AG08395 (cell line): ENCODE data around the gene NEUROG2.

Experiments
- DNase-seq: peaks from one replicate; pipeline ENCODE4 v3.0.0; 2012; ENCODE audit warnings: mixed read lengths, low spot score

NEUROG2 gene

DNA sequence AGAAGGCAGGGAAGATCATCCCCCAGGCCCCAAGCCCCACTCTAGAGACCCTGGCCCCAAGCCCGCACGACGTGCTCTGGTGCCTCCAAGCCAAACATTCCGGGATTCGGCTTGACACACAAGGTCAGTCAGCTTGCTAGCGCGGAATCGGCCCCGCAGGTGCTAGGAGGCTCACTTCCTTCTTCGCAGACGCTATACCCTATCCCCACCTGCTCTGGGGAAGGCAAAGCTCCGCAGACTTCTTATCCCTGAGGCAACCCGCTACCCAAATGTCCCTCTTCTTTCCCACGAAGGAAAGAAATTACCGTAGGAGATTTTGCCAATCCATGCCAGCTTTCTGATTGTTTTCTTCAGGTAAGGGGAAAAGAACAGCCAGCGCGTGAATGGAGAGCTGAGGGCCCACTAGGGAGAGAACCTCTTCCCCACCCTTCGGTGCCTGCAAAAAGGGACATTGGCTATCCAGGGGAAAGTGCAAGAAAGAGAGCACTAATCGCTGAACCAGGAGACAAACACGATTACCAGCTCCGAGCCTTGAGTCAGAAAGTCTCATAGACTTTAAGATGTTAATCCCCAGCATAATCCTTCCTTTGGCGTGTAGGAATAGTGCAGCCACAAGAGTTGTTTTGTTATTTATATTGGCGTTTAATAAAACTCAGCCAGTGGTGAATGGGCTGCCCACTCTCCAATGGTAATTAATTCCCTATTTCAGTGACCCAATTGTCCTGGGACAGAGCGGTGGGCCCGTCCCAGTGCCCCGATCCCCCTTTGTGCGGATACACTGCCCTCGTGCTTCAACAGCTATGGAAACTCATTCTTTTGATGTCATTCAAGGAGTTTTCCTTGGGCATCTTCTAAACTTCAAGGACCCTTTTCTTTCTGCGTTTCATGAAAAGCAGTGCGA, 5.4 kb upstream of the NEUROG2 start:
- DNase-seq = no peak

DNA sequence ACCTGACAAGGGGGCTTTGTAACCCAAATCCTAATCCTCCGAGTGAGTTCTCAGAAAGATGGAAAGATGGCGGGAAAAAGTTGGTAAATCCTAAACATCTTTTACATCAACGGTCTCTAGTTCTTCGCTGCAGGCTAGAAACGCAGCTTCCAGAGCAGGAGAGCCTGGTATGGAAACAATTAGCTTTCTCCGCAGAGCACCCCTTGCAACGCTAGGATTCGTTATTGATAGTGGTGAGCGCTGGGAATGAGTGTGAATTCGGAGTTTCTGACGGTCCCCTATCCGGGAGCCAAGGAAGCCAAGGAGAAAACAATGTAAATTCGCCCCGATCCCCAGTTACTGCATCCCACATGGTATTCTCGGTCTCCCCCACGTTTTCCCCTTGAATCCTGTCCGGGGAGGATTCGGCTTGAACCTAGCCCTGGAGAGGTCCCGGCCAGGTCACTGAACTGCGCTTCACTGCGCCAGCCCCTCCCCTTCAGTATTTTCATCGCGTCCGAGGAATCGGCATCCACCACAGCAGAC, 4.7 kb upstream of the NEUROG2 start:
- DNase-seq = no peak

DNA sequence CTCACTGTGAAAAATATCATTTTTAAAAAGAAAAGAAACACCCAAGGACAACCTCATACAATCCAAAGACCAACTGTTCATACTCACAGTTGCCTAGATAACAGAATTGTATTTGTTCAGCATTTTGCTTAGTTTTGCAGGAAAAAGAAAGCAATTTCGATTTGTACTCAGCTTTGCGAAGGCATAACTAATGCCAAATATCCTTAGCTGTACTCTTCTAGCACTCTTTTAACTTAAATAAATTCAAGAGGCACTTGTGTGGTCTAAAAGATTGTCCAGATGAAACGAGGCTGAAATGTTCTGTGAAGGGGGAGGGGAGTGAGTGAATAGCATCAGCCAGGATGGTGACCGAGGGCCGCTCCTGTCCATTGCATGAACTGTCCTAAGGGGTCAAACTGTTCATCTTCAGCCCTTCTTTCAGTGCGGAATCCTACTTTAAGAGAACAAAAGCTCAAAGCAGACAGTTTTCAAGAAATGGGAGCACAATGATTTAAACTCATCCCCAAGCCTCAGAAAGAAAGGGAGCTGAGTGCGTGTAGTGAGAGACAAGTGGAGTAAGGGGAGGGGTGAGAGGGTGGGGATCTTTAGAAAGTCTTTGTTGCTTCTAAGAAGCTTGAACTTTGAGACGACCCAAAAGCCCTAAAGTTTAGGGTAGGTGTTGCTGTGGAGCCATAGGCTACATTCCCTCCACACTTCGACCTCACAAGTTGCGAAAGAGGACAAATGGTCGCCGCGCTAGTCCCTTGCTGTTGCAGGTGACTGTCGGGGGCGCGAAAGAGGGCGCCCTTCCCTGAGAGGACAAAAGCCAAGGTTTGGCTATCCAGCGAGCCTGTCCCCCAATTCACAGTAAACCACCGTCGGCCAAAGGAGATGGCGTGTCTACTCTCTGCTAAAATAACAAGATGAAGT, 4.0 kb upstream of the NEUROG2 start:
- DNase-seq = no peak

DNA sequence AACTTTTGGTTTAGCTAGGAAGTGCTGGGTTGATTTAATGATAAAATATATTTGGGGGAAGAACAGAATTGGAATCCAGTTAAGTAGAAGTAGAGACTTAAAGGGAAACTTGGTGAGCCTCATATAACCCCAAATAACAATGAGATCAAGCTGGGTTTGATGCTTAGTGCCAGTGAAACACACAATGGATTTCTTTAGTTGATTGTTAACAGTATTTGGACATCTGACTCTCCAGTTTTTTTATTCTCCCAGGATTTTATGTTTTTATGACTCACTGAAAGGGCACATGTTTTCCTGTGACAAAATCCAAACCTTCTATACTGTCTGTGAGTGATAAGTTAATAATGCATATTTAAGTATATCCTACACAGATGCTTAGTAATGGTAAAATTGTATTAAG, 2.7 kb upstream of the NEUROG2 start:
- no peak for DNase-seq

DNA sequence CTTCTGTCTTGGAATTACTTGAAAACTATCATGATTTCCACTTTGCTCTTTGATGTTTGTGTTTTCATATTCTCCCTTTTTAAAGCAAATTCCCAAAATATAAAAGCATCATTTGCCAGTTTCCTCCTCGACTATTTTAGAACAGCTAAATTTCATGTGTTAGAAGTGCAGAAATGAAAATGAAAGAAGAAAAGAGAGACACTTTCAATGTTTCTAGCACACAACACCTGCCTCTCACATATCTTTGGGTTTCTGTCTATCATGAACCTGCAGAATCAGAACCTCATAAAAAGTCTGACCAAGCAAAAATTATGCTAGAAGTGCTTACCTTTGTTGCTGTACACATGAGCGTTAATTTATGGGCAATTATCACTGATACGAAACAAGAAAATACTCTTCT, 1.9 kb upstream of the NEUROG2 start:
- no peak for DNase-seq

DNA sequence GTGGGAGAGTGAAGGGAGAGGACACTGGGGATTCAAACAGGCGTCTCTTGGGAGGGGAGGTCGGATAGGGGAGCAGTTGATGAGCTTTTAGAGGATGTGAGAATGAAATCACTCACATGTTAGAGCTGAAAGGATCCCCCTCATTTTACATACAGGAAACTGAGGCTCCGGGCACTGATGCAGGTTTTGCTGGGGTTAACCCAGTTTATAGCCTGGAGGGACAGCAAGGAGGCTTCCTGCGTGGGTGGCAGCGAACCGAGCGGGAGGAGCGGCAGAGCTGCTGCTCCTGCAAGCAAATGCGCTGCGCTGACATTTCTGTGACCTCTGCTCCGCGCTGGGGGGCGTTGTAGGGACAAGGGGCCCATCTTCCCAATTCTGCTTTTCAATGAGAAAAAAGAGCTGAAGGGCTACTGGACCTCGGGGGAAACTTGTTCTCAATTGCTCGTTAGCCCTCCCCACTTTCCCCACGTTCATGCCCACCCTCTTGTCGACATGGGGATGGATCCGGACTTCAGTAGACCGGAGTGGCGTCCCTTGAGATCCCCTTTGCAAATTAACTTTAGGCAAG, 1.2 kb upstream of the NEUROG2 start:
- DNase-seq = no peak

DNA sequence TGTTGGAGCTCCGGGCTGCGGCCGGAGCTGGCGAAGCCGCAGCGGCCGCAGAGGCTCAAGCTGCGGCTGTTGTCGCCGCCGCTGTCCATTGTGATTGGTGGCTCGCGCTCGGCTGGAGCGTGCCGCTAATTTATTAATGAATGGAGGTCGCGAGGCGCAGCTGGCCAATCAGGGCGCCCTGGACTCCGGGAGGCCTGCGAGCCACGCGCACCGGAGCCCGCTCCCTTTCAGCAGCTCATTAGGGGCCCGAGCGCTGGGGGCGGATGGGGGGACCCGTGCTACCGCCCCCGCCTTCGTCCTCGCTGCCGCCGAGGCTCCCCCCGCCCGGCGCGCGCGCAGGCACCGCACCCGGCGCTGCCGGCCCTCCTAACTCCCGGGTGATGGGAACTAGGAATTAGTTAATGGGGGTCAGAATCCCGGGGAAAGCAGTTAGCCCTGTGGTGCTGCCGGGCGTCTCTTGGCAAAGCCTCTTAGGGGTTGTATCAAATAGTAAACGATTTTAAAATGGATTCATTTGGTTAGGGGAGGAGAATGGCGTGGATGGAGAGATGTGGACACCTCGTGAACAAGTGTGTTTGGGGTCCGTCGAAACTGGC, 589 bp upstream of the NEUROG2 start:
- no peak for DNase-seq

DNA sequence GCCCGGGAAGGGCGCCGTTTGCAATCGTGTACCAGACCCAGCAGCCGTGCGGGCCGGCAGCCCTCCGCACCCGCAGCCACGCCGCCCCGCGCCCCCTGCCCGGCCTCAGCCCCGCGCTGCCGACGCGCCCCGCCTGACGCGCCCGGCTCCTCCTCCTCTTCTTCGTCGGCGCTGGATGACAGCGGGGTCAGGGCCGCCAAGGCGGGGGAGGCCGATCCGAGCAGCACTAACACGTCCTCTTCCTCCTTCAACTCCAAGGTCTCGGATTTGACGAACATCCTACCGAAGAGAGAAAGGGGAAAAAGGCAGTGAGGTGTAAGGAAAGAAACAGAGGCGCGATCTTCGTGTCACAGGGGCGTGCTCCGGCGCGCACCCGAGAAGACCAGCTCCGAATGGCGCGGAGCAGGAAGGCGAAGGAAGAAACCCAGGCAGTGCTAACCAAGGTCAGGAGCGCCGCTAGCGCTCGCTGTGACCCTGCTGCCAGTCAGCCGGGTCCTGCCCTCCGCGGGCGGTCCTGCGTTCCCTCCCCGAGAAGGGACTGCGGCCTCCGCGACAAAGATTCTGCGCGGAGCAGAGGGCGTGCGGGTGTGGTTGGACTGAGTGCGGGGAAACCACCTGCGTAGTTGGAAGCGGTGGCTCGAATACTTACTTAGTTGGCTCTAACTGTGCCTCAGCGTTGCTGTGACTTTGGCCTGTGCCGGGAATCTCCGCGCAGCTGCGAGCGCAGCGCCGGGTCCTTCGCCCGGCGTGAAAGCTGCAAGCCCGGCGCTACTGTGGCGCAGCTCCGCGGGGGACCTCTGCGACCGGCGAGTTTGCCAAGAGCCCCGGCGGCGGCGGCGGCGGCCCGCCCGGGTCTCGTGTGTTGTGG, 548 bp downstream of the NEUROG2 start:
- DNase-seq = no peak

DNA sequence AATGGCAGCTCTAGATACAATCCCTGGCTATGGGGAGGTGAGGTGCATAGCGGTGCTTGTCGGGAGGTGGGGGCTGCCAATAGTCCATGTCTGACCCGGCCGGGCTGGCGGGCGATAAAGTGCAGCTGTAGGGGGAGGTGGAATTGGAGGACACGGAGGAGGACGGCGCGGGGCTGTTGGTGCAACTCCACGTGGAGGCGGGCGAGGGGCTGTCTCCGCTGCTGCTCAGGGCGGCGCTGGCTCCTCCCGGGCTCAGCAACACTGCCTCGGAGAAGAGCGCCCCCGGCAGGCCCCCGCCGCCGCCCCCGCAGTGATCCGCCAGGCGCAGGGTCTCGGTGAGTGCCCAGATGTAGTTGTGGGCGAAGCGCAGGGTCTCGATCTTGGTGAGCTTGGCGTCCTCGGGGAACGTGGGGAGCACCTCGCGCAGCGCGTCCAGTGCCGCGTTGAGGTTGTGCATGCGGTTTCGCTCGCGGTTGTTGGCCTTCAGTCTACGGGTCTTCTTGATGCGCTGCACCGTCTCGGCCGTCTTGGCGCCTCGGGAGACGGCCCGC, 1.3 kb downstream of the NEUROG2 start:
- no peak for DNase-seq

DNA sequence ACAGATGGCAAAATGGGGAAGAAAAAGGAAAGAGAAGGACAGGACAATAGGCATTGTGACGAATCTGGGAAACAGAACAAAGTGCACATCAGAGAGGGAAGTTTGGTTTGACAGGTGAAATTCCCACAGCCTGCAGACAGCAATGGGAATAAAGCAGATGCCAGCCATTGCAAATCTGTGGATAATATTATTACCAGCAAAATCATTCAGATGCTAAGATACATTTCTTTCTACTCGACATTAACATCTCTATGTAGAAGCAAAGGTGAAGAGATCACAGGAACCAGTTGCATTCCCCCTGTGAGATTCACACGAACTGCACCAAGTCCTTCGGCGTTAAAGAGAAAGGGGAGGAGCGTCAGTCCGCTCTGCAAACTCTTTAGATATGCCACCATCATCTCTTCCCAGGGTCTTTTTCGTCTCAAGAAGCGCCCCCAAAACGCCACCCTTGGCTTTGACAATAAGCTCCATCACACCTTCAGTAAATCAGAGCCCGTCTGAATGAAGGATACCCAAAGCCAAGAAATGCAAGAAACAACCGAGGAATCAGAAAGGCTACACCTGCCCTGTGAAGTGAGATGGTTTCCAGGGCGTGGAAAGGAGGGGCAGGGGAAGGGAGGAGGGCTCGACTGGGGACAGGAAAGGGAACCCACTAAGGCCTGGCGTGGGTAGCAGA, 1.9 kb downstream of the NEUROG2 start:
- DNase-seq = no peak

DNA sequence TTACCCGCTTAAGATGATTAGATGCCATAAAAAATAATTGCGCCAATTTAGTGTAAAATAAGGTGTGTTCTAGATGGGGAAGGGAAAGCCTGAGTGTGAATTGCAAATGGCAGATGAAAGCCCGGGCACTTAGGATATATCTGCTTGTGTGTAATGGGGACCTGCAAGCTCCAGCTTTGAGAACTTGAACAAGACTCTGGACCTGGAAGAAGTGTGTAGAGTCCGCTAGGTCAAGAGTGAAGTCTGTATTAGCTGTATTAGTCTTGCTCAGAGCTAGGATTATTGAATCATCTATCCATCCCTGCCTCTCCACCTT, 4.2 kb downstream of the NEUROG2 start:
- DNase-seq = no peak

DNA sequence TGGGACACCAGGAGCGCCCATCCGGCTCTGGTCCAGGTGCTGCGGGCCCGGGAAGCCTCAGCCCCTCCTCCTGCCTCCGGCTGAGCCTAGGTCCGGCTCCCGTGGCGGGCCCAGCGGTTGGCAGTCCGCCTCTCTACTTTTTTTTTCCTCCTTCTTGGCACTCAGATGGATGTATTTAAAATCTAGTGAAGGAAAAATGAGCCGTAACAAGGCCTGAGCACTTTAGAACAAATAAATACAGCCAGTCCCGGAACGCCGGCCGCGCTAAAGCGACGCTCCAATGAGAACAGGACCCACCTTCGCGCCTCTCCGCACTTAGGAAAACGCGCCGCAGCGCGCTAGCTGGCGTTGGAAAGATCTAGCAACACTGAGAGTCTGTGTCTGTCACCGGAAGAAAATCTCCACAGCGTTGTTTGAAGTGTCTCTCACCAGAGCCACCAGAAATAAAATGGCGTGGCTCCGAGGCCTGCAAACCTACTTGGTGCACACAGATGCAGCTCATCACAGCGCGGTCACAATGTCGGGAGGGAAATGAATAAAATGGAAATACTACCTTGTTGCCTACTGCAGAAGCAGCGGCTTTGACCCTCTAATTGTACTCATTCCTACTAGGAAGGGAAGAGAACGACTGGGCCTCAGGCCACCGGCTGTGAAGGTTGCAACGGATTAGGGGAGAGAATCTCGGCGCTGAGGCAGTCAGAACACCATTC, 4.7 kb downstream of the NEUROG2 start:
- DNase-seq = no peak

DNA sequence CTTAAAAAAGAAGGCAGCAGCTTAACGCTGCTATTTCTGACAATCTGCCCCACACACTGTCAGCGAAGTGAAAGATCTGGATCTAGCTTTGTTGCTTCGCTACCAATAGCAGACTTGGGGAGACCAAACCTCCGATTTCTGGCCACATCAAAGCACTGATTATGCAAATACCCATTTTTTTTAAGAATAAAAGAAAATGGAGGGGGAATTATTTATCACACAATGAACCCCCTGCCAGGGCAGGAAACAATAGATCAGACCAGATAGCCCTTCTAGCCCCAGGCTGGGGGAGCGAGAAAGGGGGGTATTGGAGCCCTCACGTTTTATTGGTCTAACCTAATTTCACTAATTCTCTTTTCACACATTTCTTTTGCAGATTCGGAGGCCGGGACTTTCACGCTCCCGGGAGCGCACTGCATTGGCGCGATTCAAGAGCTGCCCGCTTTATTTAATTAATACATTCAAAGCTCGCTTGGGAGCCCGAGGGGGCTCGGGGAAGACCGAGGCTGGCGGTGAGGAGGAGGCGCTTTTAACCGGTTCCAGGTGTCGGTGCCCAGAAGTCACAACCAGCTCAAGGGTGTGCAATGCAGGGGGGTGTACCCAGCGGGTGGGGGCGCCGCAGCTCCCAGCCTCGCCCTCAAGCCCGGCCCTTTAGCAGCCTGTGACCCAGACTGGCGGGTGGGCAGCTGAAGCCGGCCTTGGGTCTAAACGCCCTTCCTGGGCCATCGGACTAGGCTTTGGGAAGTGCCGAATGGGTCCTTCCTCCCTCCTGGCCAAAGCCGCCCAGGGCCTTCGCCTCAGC, 5.5 kb downstream of the NEUROG2 start:
- no peak for DNase-seq

DNA sequence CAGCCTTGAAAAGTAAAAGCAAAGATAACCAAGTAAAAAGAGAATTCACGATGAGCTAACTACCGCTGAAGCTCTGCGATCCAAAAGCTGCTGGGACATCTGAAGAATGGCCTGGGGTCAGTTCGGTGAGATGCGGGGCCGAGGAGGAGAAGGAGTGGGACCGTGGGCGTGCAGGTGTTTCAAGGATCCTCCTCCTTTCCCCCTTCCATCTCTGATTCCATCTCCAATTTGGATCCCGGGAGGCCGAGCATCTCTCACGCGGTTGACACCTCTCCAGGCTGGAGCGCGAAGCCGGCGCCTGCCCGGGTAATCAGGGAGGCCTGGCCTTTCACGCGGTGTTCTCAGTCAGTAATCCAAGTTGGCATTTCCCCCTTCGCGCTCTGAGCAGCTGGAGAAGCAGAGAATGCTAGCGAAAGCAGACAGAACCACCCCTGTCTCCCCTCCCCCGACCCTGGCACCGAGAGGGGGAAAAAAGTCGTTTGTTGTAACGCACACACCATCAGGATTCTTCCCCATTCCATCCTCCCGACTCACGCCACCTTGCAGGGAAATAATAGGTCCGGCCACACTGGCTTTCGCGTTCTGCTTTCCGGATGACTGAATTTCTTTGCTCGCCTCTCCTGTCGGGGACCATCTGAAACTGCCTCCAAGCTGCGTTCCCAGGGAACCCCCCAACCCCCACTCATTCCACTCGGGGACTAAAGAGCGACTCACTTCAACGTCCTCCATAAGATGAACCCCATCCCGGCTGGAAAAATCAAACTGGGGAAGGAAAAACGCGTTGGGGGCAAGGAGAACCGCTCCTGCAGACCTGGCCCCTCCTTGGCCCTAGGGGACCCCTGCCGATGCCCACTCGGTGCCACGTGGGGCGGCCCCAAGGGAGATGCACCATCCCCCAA, 6.5 kb downstream of the NEUROG2 start:
- DNase-seq = no peak

DNA sequence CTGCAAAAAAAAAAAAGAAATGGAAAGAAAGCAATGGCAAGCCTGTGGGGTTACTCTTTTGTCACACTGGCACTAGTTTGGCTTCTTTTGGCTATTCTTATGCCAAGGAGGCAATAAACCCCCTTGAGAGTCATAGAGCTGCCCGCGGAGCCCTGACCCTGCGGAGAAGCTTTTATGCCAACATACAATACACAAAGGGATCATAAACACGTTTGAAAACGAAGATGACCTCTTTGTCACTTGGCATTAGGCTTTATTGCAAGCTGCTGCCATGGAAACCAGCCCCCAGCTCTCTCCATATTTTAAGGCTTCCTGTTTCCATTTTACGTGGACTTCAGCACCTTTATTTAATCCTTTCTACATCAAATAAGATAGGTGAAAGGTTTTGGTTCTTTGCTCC, 7.6 kb downstream of the NEUROG2 start:
- no peak for DNase-seq

DNA sequence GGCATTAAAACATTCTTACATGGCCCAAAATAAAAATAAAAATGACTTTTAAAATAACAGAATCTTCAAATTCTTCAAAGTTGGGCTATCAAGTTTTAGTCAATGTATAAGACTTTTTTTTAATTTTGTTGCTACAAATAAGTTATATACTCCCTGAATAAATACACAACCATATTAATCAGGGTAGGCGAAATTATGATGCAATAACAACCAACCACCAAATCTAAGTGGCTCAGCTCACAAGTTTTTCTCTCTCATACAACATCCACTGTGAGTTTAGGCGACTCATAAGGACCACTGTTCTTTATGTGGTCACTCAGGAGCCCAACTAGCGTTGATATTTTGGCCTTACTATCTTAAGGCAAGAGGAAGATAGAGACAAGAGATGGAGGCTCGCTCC, 11.2 kb downstream of the NEUROG2 start:
- no peak for DNase-seq

DNA sequence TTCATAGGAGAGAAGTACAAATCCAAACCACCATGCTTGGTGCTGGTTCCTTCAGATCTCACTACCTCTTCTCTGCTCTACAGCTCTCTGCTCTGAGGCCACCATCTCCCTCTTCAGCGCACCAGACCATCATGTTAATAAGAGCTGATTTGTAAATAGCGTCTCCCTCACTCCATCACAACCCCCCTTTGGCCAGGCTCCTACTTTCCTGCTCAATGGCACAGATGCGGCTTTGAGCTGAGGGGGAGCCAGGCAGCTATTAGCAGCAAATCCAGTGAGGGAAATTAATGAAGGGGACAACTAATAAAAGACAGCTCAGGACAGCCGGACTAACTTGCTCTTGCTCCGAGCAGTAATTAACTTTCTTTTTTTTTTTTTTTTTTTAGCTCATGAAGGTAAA, 13.1 kb downstream of the NEUROG2 start:
- no peak for DNase-seq

DNA sequence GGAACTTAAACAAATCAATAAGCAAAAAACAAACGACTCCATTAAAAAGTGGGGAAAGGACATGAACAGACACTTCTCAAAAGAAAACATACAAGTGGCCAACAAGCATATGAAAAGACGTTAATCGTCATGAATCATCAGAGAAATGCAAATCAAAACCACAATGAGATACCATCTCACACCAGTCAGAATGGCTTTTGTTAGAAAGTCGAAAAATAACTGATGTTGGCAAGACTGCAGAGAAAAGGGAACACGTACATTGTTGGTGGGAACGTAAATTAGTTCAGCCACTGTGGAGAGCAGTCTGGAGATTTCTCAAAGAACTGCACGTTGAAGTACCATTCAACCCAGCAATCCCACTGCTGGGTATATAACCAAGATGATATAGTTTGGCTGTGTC, 23.7 kb downstream of the NEUROG2 start:
- DNase-seq = no peak
